GM12878 (cell line): ENCODE data around the gene SMAD5. TPM values are rescaled to one million over a fixed set of nuclear protein-coding genes. Genes with fewer than 3 reads are reported as not detected.

Experiments used
- ATAC-seq: fragments of 200-7000 bp; cut with Tn5 transposase; 3 replicates; pipeline ENCODE4 v1.9.1; 2020; ENCODE audit warnings: mild to moderate bottlenecking, moderate library complexity
- BruUV-seq: library from RNA; stranded (reverse); fragments of 400-500 nt; replicated peaks from 2 replicates; lab custom pipeline; 2021; lab: Mats Ljungman, UMichigan
- CTCF ChIA-PET: fragments of 300-600 bp; sonication (Branson Sonifier 250); formaldehyde crosslinking; extraction: SDS; loops from one replicate; lab custom pipeline; 2021; ENCODE audit warnings: inconsistent platforms; lab: Yijun Ruan, JAX
- POLR2A ChIA-PET: fragments of 350-600 bp; formaldehyde crosslinking; extraction: SDS; loops from one replicate; lab custom pipeline; 2021; ENCODE audit warnings: inconsistent platforms; lab: Charles Lee
- RAD21 ChIA-PET: fragments of 300-600 bp; sonication (Branson Sonifier 250); formaldehyde crosslinking; loops from one replicate; lab custom pipeline; 2023; ENCODE audit warnings: antibody characterized with exemption; ENCODE audit not compliant: unreplicated experiment; lab: Charles Lee
- SMC1A ChIA-PET: fragments of 300-600 bp; sonication (Branson Sonifier 250); formaldehyde crosslinking; loops from one replicate; lab custom pipeline; 2023; ENCODE audit not compliant: unreplicated experiment, uncharacterized antibody; lab: Charles Lee
- DNase-seq: peaks from one replicate; pipeline ENCODE4 v3.0.0-alpha.2; 2011; ENCODE audit warnings: low read depth, low spot score
- FAIRE-seq: peaks from 3 replicates; lab custom pipeline; 2011; peaks lifted over from hg19 to GRCh38; lab: Jason Lieb, UNC
- H2AFZ ChIP-seq: 2 replicates; pipeline ENCODE4 v1.6.0; 2011; ENCODE audit warnings: low read depth, low read length, control low read depth; ENCODE audit not compliant: control insufficient read depth
- H3K27ac ChIP-seq: 2 replicates; pipeline ENCODE4 v1.5.1; 2011; ENCODE audit warnings: control low read depth; ENCODE audit not compliant: control insufficient read depth, insufficient read depth
- H3K27me3 ChIP-seq, 2 experiments: replicated peaks in 1 of 2; 2 replicates each; pipeline versions ENCODE4 v1.6.0 to v1.6.1; 2011; ENCODE audit warnings: low read length in 1 of 2; ENCODE audit not compliant: control insufficient read depth in 2 of 2, insufficient read depth in 2 of 2
- H3K36me3 ChIP-seq, 2 experiments: 2 replicates each; pipeline ENCODE4 v1.5.1; 2011; ENCODE audit warnings: low read length in 1 of 2; ENCODE audit not compliant: control insufficient read depth in 2 of 2, insufficient read depth in 2 of 2
- H3K4me1 ChIP-seq: 2 replicates; pipeline ENCODE4 v1.6.1; 2011; ENCODE audit warnings: mild to moderate bottlenecking, low read length, moderate library complexity, mixed read lengths; ENCODE audit not compliant: control insufficient read depth, insufficient read depth
- H3K4me2 ChIP-seq: 2 replicates; pipeline ENCODE4 v1.6.0; 2011; ENCODE audit warnings: control low read depth; ENCODE audit not compliant: control insufficient read depth, insufficient read depth
- H3K4me3 ChIP-seq: fragments of 200-600 bp; sonication (generic); 2 replicates; pipeline ENCODE4 v1.5.1; 2016
- H3K79me2 ChIP-seq: 2 replicates; pipeline ENCODE4 v1.6.0; 2011; ENCODE audit warnings: low read length; ENCODE audit not compliant: control insufficient read depth, insufficient read depth
- H3K9ac ChIP-seq: 2 replicates; pipeline ENCODE4 v1.8.0; 2011; ENCODE audit warnings: low read length, control low read depth, mixed read lengths; ENCODE audit not compliant: control insufficient read depth, insufficient read depth
- H3K9me3 ChIP-seq: replicated peaks from 3 replicates; pipeline ENCODE4 v1.5.1; 2011; ENCODE audit warnings: mild to moderate bottlenecking, low read length; ENCODE audit not compliant: control insufficient read depth, insufficient read depth
- H4K20me1 ChIP-seq: 2 replicates; pipeline ENCODE4 v1.6.0; 2011; ENCODE audit not compliant: control insufficient read depth, insufficient read depth
- CBFB ChIP-seq: IDR thresholded peaks from 2 replicates; pipeline ENCODE4 v1.6.1; 2016; ENCODE audit warnings: antibody characterized with exemption, low read depth
- CBX5 ChIP-seq: sonication (generic); IDR thresholded peaks from 2 replicates; pipeline ENCODE4 v1.6.1; 2016; ENCODE audit warnings: low read depth, moderate library complexity, mild to moderate bottlenecking, inconsistent platforms
- NR2C2 ChIP-seq: IDR thresholded peaks from 2 replicates; pipeline ENCODE4 v1.6.1; 2011; ENCODE audit warnings: borderline replicate concordance, low read depth; ENCODE audit not compliant: control insufficient read depth, insufficient read length
- RFX5 ChIP-seq: IDR thresholded peaks from 2 replicates; pipeline ENCODE4 v1.6.1; 2011; ENCODE audit warnings: low read depth, low read length, improper control_type of control experiment
- SRF ChIP-seq, 2 experiments: IDR thresholded peaks; 2 replicates each; pipeline ENCODE4 v1.6.1; 2011; ENCODE audit warnings: low read depth in 2 of 2, low read length in 2 of 2, mild to moderate bottlenecking in 1 of 2, moderate library complexity in 1 of 2
- ZNF24 ChIP-seq: fragments of 450-650 bp; IDR thresholded peaks from 2 replicates; pipeline ENCODE4 v1.6.1; 2017; ENCODE audit warnings: antibody characterized with exemption, mild to moderate bottlenecking
- WGBS: methylation state at CpG from one replicate; pipeline ENCODE4 v1.1.6; 2016; ENCODE audit warnings: low lambda C conversion rate; ENCODE audit not compliant: insufficient replicate concordance, insufficient coverage; ENCODE audit errors: missing lambda C conversion rate; 5-methylcytosine and 5-hydroxymethylcytosine counted together
- in situ Hi-C: fragments of 300-500 bp; cut with MboI; formaldehyde crosslinking; loops from 9 replicates; pipeline ENCODE4 v1.14.3; 2018; ENCODE audit warnings: mixed read lengths
- intact Hi-C: fragments of 100-400 bp; cut with micrococcal nuclease; formaldehyde crosslinking; loops from one replicate; pipeline ENCODE4 v1.14.2; 2022; ENCODE audit not compliant: unreplicated experiment
- polyA plus RNA-seq, 11 experiments: library from polyadenylated mRNA; depleted of rRNA in 4 of 11; unstranded in 6 of 11; stranded (reverse) in 5 of 11; fragments of >200 nt; fragmentation: Nextera tagmentation in 4 of 11; fragmentation: Illumina TruSeq in 1 of 11; extraction: Ambion mirVana in 4 of 11; extraction: Trizol in 1 of 11; gene quantifications; 1 replicate in 1 of 11; 2 replicates in 10 of 11; pipeline versions ENCODE4 v1.2.1 to v1.2.3, GENCODE V29; 2011 to 2016; ENCODE audit warnings: inconsistent platforms in 2 of 11, missing spikeins in 2 of 11, low read depth in 1 of 11
- total RNA-seq, 4 experiments: library from RNA; depleted of rRNA in 3 of 4; stranded (reverse); fragments of >200 nt in 3 of 4; fragmentation: Illumina TruSeq in 1 of 4; extraction: Trizol in 1 of 4; gene quantifications; 2 replicates each; pipeline versions ENCODE4 v1.2.1 to v1.2.3, GENCODE V29; 2013 to 2021
- TF ChIP-seq, protein P1 (sequence below): IDR thresholded peaks from 2 replicates; pipeline ENCODE4 v1.6.1; 2012; ENCODE audit warnings: mild to moderate bottlenecking, low read depth, low read length
- TF ChIP-seq, protein P2 (sequence below): fragments of 450-650 bp; IDR thresholded peaks from 2 replicates; pipeline ENCODE4 v1.6.1; 2018; ENCODE audit warnings: borderline replicate concordance, mild to moderate bottlenecking; ENCODE audit not compliant: partially characterized antibody
- TF ChIP-seq, protein P3 (sequence below): fragments of 450-650 bp; IDR thresholded peaks from 2 replicates; pipeline ENCODE4 v1.6.1; 2018; ENCODE audit warnings: mild to moderate bottlenecking, low read depth, moderate library complexity; ENCODE audit not compliant: partially characterized antibody

The SMAD5 gene
- total and polyA plus RNA-seq, 10 of the 15 experiments (the other 5 are each of a cell fraction or from before 2014, with no cell fraction given), result 3.6 to 40.6 (median 11.7) TPM

DNA sequence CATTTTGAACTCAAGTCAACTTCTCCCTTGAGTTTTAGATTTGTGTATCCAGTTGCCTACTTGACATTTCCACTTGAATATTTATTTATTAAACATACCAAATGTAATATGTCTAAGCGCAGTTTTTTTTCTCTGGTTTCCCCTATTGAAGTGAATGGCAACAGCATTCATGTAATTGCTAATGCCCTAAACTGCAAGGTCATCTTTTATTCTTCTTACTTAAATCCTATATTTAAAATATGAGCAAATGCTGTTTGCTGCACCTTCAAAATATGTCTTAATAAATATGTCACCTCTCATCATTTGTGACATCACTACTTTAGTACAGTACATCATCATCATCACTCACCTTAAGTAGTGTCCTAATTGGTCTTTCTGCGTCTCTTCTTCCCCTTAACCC, 22.4 kb downstream of the SMAD5 start (continued):
- TF ChIP-seq, protein P1, sequence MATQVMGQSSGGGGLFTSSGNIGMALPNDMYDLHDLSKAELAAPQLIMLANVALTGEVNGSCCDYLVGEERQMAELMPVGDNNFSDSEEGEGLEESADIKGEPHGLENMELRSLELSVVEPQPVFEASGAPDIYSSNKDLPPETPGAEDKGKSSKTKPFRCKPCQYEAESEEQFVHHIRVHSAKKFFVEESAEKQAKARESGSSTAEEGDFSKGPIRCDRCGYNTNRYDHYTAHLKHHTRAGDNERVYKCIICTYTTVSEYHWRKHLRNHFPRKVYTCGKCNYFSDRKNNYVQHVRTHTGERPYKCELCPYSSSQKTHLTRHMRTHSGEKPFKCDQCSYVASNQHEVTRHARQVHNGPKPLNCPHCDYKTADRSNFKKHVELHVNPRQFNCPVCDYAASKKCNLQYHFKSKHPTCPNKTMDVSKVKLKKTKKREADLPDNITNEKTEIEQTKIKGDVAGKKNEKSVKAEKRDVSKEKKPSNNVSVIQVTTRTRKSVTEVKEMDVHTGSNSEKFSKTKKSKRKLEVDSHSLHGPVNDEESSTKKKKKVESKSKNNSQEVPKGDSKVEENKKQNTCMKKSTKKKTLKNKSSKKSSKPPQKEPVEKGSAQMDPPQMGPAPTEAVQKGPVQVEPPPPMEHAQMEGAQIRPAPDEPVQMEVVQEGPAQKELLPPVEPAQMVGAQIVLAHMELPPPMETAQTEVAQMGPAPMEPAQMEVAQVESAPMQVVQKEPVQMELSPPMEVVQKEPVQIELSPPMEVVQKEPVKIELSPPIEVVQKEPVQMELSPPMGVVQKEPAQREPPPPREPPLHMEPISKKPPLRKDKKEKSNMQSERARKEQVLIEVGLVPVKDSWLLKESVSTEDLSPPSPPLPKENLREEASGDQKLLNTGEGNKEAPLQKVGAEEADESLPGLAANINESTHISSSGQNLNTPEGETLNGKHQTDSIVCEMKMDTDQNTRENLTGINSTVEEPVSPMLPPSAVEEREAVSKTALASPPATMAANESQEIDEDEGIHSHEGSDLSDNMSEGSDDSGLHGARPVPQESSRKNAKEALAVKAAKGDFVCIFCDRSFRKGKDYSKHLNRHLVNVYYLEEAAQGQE, result no peak
- TF ChIP-seq, all 136 proteins: peak for 0

DNA sequence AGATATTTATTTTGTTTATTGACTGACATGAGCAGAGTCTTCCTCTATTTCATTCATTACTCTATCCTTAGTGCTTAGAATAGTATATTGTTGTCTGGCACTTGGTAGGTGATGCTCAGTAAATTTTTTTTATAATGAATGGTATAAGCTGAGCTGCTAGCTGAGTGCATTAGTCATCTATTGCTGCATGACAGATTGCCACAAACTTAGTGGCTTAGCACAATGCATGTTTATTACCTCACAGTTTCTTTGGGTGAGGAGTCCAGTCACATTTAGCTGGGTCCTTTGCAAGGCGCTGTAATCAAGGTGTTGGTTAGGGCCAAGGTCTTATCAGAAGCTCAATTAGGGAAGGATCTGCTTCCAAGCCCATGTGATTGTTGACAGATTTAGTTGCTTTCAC, 23.1 kb downstream of the SMAD5 start:
- ChIA-PET SMC1A (interaction anchor here (1.2 to 2.0 kb wide), 5 partner anchors 9 to 74 kb away, joined by 3 to 7 read pairs (median 3); no protein-coding TSS in a partner anchor), CTCF (interaction anchor here (1.0 to 1.6 kb wide), 4 partner anchors 9 to 74 kb away, joined by 3 to 4 read pairs (median 3); no protein-coding TSS in a partner anchor), POLR2A (interaction anchor here (0.5 to 1.3 kb wide), 2 partner anchors 17 to 19 kb away, joined by 3 to 5 read pairs; no protein-coding TSS in a partner anchor), RAD21 (interaction anchor here (1.0 kb wide), 1 partner anchor 9 kb away, joined by 3 read pairs; no protein-coding TSS in a partner anchor)
- 90% methylated on average over 1 of the region's 1 CpG for WGBS
- no peaks in the 10 kb centered on the region; the same call in none of the 2 replicates for H3K79me2 ChIP-seq
- intact Hi-C loops, result no loop called here
- H3K9me3 ChIP-seq, result no peaks in the 10 kb centered on the region; the same call in 2 of the 3 replicates
- BruUV-seq, result no TSS peak
- DNase-seq, result no peak
- no peak overlapping the region for H3K4me2 ChIP-seq
- H2AFZ ChIP-seq, result no peak overlapping the region
- in situ Hi-C loops, result no loop called here
- no peak overlapping the region for H3K27ac ChIP-seq
- peaks cover 2 to 15% of the 10 kb centered on the region in 2 experiments; a peak in 3 of 4 replicates for H3K36me3 ChIP-seq
- no peak overlapping the region for H3K4me3 ChIP-seq
- ATAC-seq, result no peak
- no peak for FAIRE-seq
- no peaks in the 10 kb centered on the region for H4K20me1 ChIP-seq
- H3K27me3 ChIP-seq, result no peaks in the 10 kb centered on the region
- no peak overlapping the region for H3K9ac ChIP-seq
- H3K4me1 ChIP-seq, result no peaks in the 10 kb centered on the region
- TF ChIP-seq RFX5 (no peak), NR2C2 (no peak), CBFB (no peak), CBX5 (no peak), SRF (IDR thresholded peaks at IDR 0.05; ENCODE audit: low read depth in 2 of 2, low read length in 2 of 2) (no peak), ZNF24 (no peak)
- TF ChIP-seq, protein P2, sequence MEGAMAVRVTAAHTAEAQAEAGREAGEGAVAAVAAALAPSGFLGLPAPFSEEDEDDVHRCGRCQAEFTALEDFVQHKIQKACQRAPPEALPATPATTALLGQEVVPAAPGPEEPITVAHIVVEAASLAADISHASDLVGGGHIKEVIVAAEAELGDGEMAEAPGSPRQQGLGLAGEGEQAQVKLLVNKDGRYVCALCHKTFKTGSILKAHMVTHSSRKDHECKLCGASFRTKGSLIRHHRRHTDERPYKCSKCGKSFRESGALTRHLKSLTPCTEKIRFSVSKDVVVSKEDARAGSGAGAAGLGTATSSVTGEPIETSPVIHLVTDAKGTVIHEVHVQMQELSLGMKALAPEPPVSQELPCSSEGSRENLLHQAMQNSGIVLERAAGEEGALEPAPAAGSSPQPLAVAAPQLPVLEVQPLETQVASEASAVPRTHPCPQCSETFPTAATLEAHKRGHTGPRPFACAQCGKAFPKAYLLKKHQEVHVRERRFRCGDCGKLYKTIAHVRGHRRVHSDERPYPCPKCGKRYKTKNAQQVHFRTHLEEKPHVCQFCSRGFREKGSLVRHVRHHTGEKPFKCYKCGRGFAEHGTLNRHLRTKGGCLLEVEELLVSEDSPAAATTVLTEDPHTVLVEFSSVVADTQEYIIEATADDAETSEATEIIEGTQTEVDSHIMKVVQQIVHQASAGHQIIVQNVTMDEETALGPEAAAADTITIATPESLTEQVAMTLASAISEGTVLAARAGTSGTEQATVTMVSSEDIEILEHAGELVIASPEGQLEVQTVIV, result no peak
- TF ChIP-seq, protein P3, sequence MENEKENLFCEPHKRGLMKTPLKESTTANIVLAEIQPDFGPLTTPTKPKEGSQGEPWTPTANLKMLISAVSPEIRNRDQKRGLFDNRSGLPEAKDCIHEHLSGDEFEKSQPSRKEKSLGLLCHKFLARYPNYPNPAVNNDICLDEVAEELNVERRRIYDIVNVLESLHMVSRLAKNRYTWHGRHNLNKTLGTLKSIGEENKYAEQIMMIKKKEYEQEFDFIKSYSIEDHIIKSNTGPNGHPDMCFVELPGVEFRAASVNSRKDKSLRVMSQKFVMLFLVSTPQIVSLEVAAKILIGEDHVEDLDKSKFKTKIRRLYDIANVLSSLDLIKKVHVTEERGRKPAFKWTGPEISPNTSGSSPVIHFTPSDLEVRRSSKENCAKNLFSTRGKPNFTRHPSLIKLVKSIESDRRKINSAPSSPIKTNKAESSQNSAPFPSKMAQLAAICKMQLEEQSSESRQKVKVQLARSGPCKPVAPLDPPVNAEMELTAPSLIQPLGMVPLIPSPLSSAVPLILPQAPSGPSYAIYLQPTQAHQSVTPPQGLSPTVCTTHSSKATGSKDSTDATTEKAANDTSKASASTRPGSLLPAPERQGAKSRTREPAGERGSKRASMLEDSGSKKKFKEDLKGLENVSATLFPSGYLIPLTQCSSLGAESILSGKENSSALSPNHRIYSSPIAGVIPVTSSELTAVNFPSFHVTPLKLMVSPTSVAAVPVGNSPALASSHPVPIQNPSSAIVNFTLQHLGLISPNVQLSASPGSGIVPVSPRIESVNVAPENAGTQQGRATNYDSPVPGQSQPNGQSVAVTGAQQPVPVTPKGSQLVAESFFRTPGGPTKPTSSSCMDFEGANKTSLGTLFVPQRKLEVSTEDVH, result no peak
